Non-pigmented ciliary epithelial cell (primary cell): ENCODE results near the gene GFER.
"Not testable (repeated sequence)": the region's sequence is repeated elsewhere in the genome, so short reads cannot be mapped to it uniquely, and the experiment has no call there.

Experiments used
- DNase-seq: peaks from one replicate; pipeline ENCODE4 v3.0.0-alpha.2; 2010; ENCODE audit warnings: low read depth

The GFER gene

GRCh38 chr16:2006317-2006716 lies 22.3 kb downstream of the GFER start:
- no peak for DNase-seq

DNA sequence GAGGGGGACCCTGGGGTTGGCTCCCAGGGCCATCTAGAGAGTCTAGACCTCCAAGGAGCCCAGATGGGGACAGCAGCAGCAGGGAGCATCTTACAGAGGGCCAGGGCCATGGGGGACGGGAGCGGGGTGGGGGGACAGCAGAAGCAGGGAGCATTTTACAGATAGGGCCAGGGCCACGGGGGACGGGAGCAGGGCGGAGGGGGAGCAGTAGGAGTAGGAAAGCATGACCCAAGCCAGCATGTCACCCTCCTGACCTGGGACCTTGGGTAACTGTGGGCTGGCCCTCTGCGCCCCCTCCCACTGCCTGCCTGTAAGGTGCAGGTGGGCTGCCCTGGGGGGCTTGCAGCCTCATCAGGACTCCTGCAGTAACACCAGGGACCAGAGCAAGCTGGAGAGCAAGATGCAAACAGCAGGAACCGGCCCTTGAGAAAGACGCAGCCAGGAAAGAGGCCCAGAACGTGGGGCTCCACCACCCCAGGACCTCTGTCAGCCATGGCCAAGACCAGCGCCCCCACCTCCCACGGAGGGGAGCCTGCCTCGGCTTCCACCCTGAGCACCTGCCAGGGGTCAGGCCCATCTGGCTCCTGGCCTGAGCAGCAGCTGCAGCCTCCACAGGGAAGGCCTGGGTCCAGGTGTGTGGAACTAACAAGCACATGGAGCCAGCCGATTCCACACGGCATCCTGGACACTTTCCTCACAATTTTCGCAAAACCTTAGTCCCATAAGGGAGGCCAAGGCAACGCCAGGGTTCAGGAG lies 23.3 kb downstream of the GFER start:
- no peak for DNase-seq

- no peak for DNase-seq
These were observed 24.1 kb downstream of the GFER start for GRCh38 chr16:2008009-2008526.

GRCh38 chr16:2008631-2009163 lies 24.7 kb downstream of the GFER start:
- no peak for DNase-seq

GRCh38 chr16:2009164-2009711 lies 25.2 kb downstream of the GFER start:
- no peak for DNase-seq

DNA sequence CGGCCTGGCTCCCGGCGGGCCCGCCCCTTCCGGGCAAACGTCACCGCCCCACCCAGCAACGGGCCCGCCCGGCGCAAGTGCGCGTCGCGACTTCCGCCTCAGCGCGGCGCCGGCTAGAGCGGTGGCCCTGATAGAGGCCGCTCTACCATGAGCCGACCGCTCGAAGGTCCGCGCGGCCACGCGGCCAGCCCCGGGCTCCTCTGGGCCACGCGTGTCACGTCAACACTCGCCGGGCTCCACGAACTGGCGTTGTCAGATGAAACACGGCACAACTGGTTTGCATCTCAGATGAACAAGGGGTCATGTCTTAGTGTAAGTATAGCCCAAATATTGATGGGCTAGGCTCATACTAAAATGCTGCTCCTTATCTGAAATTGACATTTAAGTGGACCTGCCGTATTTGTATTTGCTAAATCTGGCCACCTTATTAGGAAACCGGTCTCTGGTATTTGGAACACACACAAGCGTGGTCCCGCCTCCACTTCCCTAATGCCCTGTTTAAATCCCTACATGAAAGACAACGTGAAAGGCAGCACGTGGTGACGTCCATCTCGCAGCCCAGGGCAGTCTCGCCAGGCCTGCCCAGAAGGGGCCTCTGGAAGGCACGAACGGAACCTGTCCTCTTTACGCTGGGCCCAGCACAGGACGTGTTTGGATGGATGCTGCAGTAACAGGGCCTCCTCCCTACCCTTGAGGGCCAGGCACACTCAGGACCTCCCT lies 26.0 kb downstream of the GFER start, which contains the start of gene ZNF598:
TSS of gene ZNF598 (minus strand) at position 31 of the 720 bp plus-strand sequence.
- DNase-seq: no peak

- not testable (repeated sequence) for DNase-seq
These were observed 27.7 kb downstream of the GFER start for GRCh38 chr16:2011726-2012125.

- DNase-seq: no peak
These were observed 29.5 kb downstream of the GFER start for GRCh38 chr16:2013527-2013926.

DNA sequence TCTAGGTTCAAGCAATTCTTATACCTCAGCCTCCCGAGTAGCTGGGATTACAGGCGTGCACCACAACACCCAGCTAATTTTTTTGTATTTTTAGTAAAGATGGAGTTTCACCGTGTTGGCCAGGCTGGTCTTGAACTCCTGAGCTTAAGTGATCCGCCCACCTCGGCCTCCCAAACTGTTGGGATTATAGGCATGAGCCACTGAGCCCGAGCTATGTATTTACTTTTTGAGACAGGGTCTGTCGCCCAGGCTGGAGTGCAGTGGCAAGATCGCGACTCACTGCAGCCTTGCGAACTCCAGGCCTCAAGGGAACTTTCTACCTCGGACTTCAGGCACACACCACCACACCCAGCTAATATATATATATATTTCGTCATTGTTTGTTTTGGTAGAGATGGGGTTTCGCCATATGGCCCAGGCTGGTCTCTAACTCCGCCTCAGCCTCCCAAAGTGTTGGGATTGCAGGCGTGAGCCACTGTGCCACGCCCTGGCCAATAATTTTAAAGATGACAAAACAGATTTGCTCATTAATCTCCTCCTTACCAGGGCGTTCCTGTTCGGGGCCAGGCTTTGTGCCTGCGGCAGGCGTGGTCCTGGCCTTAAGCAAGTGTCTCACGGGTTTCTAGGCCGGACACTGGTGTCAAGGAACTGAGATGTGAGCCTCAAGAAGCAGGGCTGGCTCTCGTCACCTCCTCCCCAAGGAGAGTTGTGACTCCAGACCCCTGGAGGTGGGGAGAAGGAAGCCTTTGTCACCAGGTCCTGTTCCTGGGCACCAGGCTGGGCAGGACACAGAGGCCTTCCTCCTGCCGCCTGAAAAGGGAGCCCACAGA lies 31.3 kb downstream of the GFER start:
- DNase-seq: no peak

DNA sequence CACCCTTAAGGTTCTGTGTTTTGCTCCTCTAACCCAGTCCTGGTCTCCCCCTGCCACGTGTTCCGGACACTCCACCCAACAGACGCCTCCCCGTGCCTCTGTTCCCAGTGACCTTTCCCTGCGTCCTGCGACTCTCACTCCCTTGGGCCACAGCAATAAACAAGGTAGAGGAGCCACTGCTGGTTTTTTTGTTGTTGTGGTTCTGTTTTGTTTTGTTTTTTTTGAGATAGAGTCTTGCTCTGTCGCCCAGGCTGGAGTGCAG lies 31.9 kb downstream of the GFER start:
- DNase-seq: no peak

GRCh38 chr16:2016407-2016922 lies 32.5 kb downstream of the GFER start:
- no peak for DNase-seq

DNA sequence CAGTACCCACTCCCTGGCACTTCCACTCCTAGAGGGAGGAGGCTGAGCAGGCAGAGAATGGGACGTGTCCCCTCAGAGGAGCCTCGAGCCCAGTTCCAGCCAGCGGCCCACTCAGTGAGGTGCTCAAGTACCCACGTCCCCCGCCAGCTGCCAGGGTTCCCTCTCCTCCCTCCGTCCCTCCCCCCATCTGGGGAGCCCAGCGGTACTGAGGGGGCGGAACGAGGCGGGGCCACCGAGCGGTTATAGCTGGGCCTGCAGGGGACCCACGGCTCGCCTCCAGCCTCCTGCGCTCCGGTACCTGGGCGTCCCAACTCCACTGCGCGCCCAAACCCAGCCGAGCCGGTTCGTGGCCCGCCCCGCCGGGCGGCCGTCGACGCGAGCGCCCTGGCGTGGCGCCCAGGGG lies 35.5 kb downstream of the GFER start, which contains the start of gene NPW:
TSS of gene NPW (plus strand) at position 268 of the 403 bp plus-strand sequence.
- no peak for DNase-seq

DNA sequence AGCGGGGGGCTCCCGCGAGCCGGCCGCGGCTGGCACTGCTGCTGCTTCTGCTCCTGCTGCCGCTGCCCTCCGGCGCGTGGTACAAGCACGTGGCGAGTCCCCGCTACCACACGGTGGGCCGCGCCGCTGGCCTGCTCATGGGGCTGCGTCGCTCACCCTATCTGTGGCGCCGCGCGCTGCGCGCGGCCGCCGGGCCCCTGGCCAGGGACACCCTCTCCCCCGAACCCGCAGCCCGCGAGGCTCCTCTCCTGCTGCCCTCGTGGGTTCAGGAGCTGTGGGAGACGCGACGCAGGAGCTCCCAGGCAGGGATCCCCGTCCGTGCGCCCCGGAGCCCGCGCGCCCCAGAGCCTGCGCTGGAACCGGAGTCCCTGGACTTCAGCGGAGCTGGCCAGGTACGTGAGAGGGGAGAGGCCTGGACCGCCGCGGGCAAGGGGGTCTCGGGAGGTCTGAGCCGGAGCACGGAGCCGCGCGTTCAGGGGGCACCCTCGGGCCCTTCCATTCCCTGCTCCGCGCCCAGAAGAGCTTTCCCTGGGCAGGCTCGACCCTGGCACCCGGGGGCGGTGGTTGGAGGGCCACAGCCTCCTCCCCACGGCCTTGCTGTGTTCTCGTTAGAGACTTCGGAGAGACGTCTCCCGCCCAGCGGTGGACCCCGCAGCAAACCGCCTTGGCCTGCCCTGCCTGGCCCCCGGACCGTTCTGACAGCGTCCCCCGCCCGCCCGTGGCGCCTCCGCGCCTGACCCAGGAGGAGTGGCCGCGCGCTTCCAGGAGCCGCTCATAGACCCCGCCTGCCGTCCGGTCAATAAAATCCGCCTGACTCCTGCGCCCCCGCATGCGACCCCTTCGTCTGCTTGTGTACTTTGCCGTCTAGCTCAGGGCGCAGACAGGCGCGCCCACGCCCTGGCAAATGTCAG lies 36.2 kb downstream of the GFER start:
- no peak for DNase-seq

GRCh38 chr16:2022723-2023091 lies 38.7 kb downstream of the GFER start:
- no peak for DNase-seq

DNA sequence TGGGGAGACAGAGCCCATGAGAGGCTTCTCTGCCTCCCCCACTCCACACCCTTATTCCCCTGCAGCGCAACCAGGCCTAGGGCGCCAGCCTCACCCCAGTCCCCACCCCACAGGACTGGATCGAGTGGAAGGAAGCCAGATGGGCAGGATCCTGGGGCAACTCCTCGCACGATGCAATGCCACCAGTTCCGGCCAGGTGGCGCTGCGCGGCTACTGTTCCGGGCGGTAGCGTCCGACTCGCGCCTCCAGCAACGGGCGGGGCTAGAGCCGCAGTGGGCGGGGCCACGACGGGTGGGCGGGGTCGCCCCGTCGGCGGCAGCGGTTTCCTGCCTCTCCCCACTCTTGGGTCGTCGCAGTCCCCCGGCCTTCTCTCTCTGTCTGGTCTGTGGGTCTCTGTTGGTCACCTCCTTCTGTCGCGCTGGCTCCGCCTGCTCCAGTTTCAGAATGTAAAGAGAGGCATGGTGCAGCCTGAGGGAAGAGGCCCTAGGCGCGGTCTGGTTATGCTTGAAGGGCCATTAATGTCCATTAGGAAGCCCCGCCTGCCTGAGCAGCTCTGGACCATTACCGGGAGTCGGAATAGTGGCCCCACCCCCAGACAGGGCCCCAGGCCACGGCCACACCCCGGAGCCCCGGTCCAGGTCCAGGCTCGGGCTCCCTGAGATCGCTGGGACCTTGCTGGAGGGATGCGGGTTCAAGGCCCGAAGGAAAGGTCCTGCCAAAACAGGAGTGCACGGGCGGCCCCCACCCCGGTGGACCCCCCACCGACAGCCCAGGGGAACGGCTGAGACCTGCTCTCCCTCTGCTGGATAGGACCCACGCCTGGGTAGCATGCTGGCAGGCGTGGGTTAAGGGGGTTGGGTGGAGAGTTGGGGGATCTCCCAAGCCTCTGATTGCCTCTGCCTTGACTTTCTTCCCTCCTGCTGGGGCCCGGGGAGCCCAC lies 39.4 kb downstream of the GFER start:
- no peak for DNase-seq

DNA sequence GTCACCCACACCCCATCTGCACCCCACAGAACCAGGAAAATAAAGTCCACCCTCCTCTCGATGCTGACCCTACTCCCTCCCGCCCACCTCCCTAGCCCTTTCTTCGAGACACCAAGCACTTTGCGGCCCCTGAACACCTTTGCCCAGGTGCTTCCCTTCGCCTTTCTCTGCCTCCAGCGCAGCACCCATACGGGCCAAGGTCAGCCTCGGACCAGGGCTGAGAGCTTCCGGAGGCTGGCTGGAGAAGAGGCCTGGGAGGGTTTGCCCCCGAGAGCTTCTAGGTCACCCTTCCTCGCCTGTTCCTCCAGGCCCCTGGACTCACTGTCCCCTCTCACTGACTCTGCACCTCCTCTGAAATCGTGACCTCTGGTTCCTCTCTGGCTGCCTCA lies 40.0 kb downstream of the GFER start:
- no peak for DNase-seq

- no peak for DNase-seq
These were observed 41.3 kb downstream of the GFER start for GRCh38 chr16:2025251-2025650.

DNA sequence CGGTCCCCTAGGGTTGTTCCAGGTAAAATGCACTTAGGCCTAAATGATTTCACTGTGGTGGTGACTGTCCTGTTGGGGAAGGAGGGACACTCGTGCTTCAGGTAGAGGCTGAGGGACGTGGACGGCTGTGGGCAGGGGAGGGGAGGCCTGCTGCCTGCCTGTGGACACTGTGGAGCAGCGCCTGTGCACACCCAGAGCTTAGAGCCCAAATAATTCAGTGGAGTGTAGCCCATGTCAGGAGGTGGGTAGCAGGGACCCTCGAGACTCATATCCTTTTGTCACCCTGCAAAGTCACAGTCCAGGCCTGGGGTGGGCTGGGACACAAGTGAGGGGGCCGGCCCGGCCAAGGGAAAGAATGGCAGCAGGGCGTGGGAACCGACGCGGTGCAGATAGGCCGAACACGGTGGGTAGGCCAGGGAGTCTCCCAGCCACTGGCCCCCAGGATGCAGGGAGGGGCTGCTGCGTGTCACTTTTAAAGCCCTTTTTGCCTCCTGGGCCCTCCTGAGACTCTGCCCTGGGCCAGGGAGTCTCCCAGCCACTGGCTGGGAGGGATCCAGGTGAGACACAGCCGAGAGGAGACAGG lies 42.0 kb downstream of the GFER start:
- DNase-seq: no peak

DNA sequence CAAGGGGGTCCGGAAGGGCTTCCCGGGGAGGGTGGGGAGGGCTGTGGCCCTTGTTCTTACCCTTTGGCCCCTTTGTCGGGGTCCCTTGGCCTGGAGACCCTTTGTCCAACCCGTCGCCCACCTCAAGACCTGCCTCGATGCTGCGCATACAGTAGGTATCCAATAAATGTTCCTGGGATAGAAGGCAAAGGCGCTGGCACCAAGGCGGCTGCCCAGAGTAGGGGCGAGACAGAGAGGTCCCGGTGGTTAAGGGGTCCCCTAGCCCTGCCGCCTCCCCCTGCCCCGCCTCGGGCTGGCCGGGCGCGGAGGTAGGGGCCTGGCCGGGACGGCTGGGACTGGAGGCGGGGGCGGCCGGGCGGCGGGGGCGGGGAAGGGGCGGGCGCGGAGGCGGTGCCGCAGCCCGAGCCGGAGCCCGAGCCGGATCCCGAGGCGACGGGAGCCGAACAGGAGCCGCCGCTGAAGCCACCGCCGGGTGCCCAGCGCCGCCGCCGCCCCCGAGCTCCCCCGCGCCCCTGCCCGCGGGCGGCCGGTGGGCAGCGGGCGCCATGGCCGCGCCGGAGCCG lies 42.5 kb downstream of the GFER start, which contains the start of gene NHERF2:
TSS of gene NHERF2 (plus strand) at position 442 of the 563 bp plus-strand sequence. CDS start at position 546, 104 bp downstream.
- DNase-seq: no peak
